GM19372 (cell line): Measurements from ENCODE around the gene LSS.
"Not testable (repeated sequence)": the region's sequence is repeated elsewhere in the genome, so short reads cannot be mapped to it uniquely, and the experiment has no call there.

ENCODE experiments used
- ATAC-seq: cut with Tn5 transposase; IDR thresholded peaks from one replicate; pipeline ENCODE4 v1.9.1; 2021; ENCODE audit warnings: mild to moderate bottlenecking, low read depth, moderate library complexity; ENCODE audit not compliant: unreplicated experiment

The LSS gene

DNA sequence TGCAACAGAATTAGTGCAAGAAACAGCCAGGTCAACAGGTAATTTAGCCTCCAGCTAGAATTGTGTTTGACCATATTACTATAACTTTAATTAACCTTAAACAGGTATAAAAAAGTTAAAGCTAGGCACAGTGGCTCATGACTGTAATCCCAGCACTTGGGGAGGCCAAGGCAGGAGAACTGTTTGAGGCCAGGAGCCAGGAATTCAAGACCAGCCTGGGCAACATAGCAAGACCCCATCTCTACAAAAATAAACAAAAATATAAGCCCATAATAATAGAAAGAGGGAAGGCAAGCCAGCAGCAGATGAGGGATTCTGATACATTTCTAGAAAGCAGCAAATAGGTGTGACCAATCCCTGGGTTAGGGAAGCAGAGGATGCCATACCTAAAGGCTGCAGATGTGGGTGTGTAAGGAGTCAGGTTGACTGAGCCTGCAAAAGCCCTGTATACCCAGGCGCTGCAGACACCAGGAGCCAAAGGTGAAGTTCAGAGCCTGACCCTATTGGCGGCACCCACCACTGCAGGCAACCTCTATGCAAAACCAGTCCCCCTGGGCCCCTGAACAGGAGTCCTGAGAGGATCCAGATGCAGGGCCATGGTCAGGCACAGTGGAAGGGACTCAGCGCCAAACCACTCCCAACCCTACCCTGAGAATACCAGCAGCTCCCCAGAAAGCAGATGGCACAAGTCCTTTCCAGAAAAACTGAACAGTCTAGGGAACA is 19.3 kb upstream of the LSS start:
- no peak for ATAC-seq

- ATAC-seq, result no peak
These were observed 17.8 kb upstream of the LSS start for GRCh38 chr21:46246345-46246744.

GRCh38 chr21:46245213-46245915 is 16.8 kb upstream of the LSS start:
- ATAC-seq, result no peak

DNA sequence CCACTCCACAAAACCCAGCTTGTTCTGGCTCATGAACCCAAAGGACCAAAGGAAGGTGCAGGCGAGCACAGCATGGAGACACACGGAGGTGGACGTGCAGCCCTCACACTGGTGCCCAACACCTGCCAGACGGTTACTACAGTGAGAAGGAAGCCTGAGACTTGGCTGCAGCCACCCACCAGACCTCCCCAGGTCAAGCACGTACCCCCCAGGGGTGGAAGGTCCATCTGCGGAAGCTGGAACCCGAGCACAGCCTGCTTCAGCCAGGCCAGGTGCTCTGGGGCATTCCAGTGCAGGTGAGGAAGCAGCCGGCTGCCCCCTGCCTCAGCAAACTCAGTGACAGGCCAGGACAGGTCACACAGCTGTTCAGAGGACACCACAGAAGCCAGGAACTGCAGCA is 16.0 kb upstream of the LSS start:
- ATAC-seq, result no peak

- no peak for ATAC-seq
These were observed 15.4 kb upstream of the LSS start for GRCh38 chr21:46243960-46244361.

- ATAC-seq, result no peak
These were observed 14.8 kb upstream of the LSS start for GRCh38 chr21:46243325-46243724.

DNA sequence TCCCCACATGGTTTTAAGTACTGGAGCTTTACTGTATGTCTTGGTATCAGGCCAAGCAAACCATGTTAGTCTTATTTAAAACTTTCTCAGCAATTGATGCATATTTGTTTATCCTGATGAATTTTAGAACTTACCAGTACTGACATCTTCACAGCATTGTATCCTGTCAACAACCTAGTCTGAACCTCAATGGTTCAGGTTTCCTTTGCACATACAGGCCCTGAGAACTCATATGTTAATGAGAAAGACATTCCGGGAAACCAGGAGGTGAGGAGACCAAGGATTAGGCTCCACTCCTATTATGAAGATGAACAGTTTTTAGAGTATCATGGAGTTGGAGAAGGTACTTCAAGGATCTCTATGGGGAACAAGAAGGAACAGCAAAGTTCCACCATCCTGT is 13.0 kb upstream of the LSS start:
- ATAC-seq, result not testable (repeated sequence)

DNA sequence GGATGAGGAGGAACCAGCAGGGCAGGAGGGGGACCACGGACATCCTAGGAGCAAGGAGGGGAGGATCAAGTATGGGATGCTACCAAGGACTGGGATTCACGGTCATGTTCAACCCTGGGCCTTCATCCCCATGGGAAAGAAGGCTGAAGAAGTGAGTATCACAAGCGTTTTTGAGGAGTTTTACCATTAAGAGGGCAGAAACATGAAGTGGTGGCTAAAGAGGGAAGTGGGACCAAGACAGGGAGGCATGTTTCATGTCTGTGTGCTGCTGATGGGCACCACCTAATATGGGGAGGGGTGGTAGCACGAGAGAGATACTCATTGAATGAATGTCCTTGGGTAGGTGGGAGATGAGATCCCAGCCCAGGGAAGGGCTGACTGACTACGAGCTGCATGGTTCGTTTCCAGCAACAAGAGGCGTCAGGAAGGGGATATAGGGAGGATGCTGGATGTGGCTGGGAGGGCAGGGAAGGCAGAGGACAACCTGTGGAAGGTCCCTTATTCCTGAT is 11.3 kb upstream of the LSS start:
- no peak for ATAC-seq

GRCh38 chr21:46237474-46237873 is 8.9 kb upstream of the LSS start:
- no peak for ATAC-seq

GRCh38 chr21:46234436-46234950 is 5.9 kb upstream of the LSS start:
- ATAC-seq, result no peak

DNA sequence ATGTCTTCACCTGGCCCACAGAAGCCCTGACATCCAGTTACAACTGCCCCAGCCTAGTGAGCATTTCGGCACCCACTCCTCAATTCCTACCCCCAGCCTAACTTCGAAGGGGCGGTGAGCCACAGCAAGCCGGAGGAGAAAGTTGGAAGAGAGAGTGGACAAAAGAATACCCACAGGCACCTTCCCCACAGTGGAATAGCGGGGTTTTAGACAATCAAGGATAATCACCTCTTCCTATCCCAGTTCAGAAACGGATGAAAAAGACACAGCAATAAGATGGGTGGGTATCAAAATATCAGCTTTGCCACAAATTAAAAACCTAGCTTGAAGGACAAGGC is 1.3 kb upstream of the LSS start:
- no peak for ATAC-seq

- peak; percentile 25 for ATAC-seq
These were observed 754 bp upstream of the LSS start for GRCh38 chr21:46229133-46229922.

DNA sequence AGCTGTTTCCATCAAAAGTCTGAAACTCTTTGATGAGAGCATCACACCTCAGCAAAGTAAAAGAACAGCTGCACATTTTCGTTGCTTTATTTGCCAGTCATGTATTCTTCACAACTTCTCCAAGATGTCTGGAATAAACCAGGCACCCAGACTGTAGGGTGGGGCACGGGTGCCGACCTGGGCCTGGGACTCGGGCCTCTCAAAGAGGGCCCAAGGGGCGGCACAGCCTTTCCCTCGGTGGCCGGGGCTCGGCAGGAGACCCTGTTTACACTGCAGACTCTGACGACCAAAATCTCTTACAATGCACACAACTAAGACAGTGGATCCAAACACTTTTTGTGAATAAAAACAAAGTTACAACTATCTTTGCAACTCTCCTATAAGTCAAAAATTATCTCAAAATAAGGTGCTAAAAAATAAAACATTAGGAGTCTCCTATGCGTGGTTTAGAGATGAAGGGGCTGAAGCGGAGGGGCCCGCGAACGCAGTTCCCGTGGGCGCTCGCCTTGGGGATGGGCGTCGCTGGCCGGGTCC is 696 bp downstream of the LSS start:
- no peak for ATAC-seq

DNA sequence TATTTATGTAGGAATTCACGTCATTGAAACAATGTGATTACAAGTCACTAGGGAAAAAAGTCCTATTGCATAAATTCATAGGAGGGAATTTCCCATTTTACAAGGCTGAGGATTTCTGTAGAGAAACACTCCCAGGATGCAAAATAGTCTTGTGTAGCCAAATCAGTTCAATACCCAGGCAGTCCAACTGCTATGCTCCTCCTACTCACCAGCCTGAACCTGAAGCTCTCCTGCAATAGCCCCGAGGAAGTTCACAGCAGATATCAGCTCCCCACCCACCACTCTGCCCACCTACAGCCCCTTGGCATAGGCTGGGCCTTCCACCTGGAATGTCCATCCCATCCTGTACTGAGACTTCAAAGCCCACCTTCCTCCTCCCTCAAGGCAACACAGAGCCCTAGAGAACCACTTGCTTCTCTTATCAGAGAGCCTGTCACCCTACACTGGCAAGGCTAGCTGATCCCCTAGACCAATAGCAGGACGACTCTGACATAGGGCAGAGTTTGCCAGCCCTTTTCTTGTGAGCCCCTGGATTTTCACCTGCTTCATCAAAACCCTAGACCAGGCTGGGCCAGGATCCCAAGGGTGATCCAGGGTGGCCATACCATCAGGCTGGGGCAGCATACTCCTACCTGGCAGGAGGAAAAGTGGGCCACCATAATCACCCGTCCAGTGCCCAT is 1.5 kb downstream of the LSS start:
- ATAC-seq, result no peak

GRCh38 chr21:46226146-46226545 is 2.4 kb downstream of the LSS start:
- no peak for ATAC-seq

DNA sequence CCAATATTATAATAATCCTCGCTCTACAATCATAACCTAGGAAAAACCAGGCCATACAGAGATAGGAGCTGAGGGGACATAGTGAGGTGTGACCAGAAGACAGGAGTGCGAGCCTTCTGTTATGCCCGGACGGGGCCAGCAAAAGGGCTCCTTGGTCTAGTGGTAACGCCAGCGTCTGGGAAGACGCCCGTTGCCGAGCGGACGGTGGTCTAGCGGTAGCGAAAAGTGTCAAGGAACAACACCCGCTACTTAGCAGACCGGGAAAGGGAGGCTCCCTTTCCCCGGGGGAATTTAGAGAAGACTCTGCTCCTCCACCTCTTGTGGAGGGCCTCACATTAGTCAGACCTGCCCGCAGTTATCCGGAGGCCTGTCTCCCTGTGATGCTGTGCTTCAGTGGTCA is 4.9 kb downstream of the LSS start:
- ATAC-seq, result not testable (repeated sequence)

DNA sequence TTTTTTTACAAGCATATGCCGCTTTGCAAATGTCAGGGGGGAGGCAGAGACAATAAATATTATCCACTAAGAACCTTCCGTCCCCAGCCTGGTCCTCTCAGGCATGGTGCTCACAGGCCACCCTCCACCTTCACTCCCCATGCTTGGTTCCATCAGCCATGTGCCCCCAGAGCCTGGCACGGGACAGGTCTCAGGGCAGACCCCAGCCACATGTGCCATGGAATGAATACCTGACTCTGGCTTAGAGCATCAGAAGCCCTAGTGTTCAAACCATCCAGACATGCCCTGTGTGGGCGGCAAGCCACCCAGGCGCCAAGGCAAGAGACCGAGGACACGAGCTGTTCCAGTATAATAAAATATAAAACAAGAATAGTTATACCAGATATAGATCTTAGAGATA is 5.4 kb downstream of the LSS start:
- ATAC-seq, result no peak

GRCh38 chr21:46222436-46223116 is 6.0 kb downstream of the LSS start:
- no peak for ATAC-seq

GRCh38 chr21:46221664-46222435 is 6.7 kb downstream of the LSS start:
- ATAC-seq, result no peak
